K562 (cell line): ENCODE data around the gene BUB3. TPM values are rescaled to one million over a fixed set of nuclear protein-coding genes. Genes with fewer than 3 reads are reported as not detected.

ENCODE experiments used
- ATAC-seq: fragments of 200-7000 bp; cut with Tn5 transposase; 3 replicates; pipeline ENCODE4 v1.9.1; 2020; ENCODE audit warnings: moderate library complexity
- BruUV-seq: library from RNA; stranded (reverse); fragments of 400-500 nt; replicated peaks from 2 replicates; lab custom pipeline; 2021; lab: Mats Ljungman, UMichigan
- CTCF ChIA-PET: fragments of 300-600 bp; formaldehyde crosslinking; extraction: SDS; loops from one replicate; lab custom pipeline; 2021; ENCODE audit warnings: low intra/inter-chr PET ratio; lab: Yijun Ruan, JAX
- POLR2A ChIA-PET: fragments of 300-600, 350-650 bp; sonication (Branson Sonifier 250); formaldehyde crosslinking; extraction: SDS; loops from one replicate; lab custom pipeline; 2021; ENCODE audit warnings: antibody characterized with exemption, inconsistent platforms; lab: Yijun Ruan, JAX
- DNase-seq, 4 experiments: peaks; one replicate each; pipeline versions ENCODE4 v3.0.0 to v3.0.0-alpha.2; 2011 to 2018; ENCODE audit warnings: low spot score in 3 of 4, mixed read lengths in 3 of 4; ENCODE audit errors: extremely low read depth in 1 of 4
- FAIRE-seq: peaks from 2 replicates; lab custom pipeline; 2011; peaks lifted over from hg19 to GRCh38; lab: Jason Lieb, UNC
- H2AFZ ChIP-seq: 2 replicates; pipeline ENCODE4 v1.6.0; 2011; ENCODE audit warnings: low read depth, low read length, control low read depth, inconsistent platforms
- H3K27ac ChIP-seq: fragments of 200-600 bp; 3 replicates; pipeline ENCODE4 v1.8.0; 2011; ENCODE audit warnings: low read depth, mild to moderate bottlenecking, control low read depth, inconsistent platforms, low read length, moderate library complexity, mixed read lengths; ENCODE audit errors: extremely low read depth
- H3K27me3 ChIP-seq, 2 experiments: fragments of 300-600 bp in 1 of 2; 2 replicates in 1 of 2; 3 replicates in 1 of 2; pipeline versions ENCODE4 v1.6.0 to v1.8.0; 2011; ENCODE audit warnings: inconsistent platforms in 2 of 2, low read length in 2 of 2, mild to moderate bottlenecking in 1 of 2, mixed read lengths in 1 of 2, moderate library complexity in 1 of 2; ENCODE audit not compliant: control insufficient read depth in 2 of 2, insufficient read depth in 2 of 2
- H3K36me3 ChIP-seq: fragments of 300-600 bp; 3 replicates; pipeline ENCODE4 v1.8.0; 2011; ENCODE audit warnings: mild to moderate bottlenecking, low read length, inconsistent platforms; ENCODE audit not compliant: control insufficient read depth, insufficient read depth
- H3K4me1 ChIP-seq, 2 experiments: fragments of 200-600 bp in 1 of 2; replicated peaks in 1 of 2; 2 replicates in 1 of 2; 3 replicates in 1 of 2; pipeline versions ENCODE4 v1.5.1 to v1.8.0; 2011; ENCODE audit warnings: inconsistent platforms in 2 of 2, low read length in 2 of 2, mild to moderate bottlenecking in 1 of 2, mixed read lengths in 1 of 2, moderate library complexity in 1 of 2; ENCODE audit not compliant: control insufficient read depth in 2 of 2, insufficient read depth in 2 of 2
- H3K4me2 ChIP-seq: 2 replicates; pipeline ENCODE4 v1.6.1; 2011; ENCODE audit warnings: low read length, control low read depth, inconsistent platforms, mixed read lengths; ENCODE audit not compliant: insufficient read depth
- H3K4me3 ChIP-seq: fragments of 200-600 bp; sonication (generic), shearing (Covaris generic); 2 replicates; pipeline ENCODE4 v1.5.1; 2016; ENCODE audit warnings: control low read depth, inconsistent platforms
- H3K79me2 ChIP-seq: fragments of 200-600 bp; 3 replicates; pipeline ENCODE4 v1.8.0; 2011; ENCODE audit warnings: low read length, inconsistent platforms; ENCODE audit not compliant: control insufficient read depth, insufficient read depth
- H3K9ac ChIP-seq, 2 experiments: 2 replicates each; pipeline versions ENCODE4 v1.6.0 to v1.6.1; 2011; ENCODE audit warnings: low read depth in 2 of 2, low read length in 2 of 2, control low read depth in 1 of 2, inconsistent platforms in 1 of 2, mild to moderate bottlenecking in 1 of 2, mixed read lengths in 1 of 2; ENCODE audit not compliant: insufficient read depth in 1 of 2
- H3K9me1 ChIP-seq: one replicate; pipeline ENCODE4 v1.6.0; 2011; ENCODE audit warnings: inconsistent platforms, mild to moderate bottlenecking, low read length, moderate library complexity; ENCODE audit not compliant: control insufficient read depth, insufficient read depth
- H3K9me3 ChIP-seq: replicated peaks from 2 replicates; pipeline ENCODE4 v1.5.1; 2011; ENCODE audit warnings: low read depth, low read length, inconsistent platforms; ENCODE audit not compliant: control insufficient read depth, insufficient read depth
- H4K20me1 ChIP-seq: replicated peaks from 2 replicates; pipeline ENCODE4 v1.6.1; 2011; ENCODE audit warnings: low read length, inconsistent platforms, mixed read lengths; ENCODE audit not compliant: control insufficient read depth, insufficient read depth
- BHLHE40 ChIP-seq: IDR thresholded peaks from 2 replicates; pipeline ENCODE4 v1.6.1; 2011; ENCODE audit warnings: low read length, improper control_type of control experiment
- CEBPG ChIP-seq, 3 experiments: fragments of 200-800 bp in 1 of 3; sonication (Bioruptor generic) in 1 of 3; sonication (generic) in 1 of 3; formaldehyde crosslinking in 1 of 3; IDR thresholded peaks in 2 of 3; conservative IDR thresholded peaks in 1 of 3; 2 replicates each; pipeline versions ENCODE4 v1.6.1 to v1.8.0; 2016 to 2022; ENCODE audit warnings: missing compliant biosample characterization in 2 of 3, missing genetic modification characterization in 2 of 3, mild to moderate bottlenecking in 1 of 3, missing genetic modification reagents in 1 of 3
- ELF2 ChIP-seq: fragments of 250-450 bp; sonication (Bioruptor Pico); IDR thresholded peaks from 2 replicates; pipeline ENCODE4 v1.5.0; 2021; ENCODE audit warnings: mild to moderate bottlenecking
- MEIS2 ChIP-seq: fragments of 450-650 bp; IDR thresholded peaks from 2 replicates; pipeline ENCODE4 v1.6.1; 2014; ENCODE audit warnings: mild to moderate bottlenecking; ENCODE audit not compliant: partially characterized antibody
- NR2C1 ChIP-seq, 2 experiments: fragments of 450-650 bp; IDR thresholded peaks; 2 replicates each; pipeline ENCODE4 v1.6.1; 2017; ENCODE audit warnings: mild to moderate bottlenecking in 2 of 2, antibody characterized with exemption in 1 of 2, inconsistent platforms in 1 of 2, missing compliant biosample characterization in 1 of 2, missing genetic modification characterization in 1 of 2
- RBM25 ChIP-seq: fragments of 200-400 bp; formaldehyde crosslinking; IDR thresholded peaks from 2 replicates; pipeline ENCODE4 v1.6.1; 2018; ENCODE audit warnings: low read length, low read depth, moderate library complexity; ENCODE audit not compliant: severe bottlenecking
- SPI1 ChIP-seq: IDR thresholded peaks from 2 replicates; pipeline ENCODE4 v1.6.1; 2011; ENCODE audit warnings: low read depth, low read length, control low read depth, borderline replicate concordance
- SRF ChIP-seq, 2 experiments: fragments of 250-450, 450-650 bp in 1 of 2; sonication (Bioruptor Pico) in 1 of 2; sonication (generic) in 1 of 2; formaldehyde crosslinking; IDR thresholded peaks; 2 replicates each; pipeline versions ENCODE4 v1.5.0 to v1.5.1; 2020 to 2022; ENCODE audit warnings: mild to moderate bottlenecking in 1 of 2, missing genetic modification reagents in 1 of 2
- SRSF9 ChIP-seq: fragments of 200-400 bp; formaldehyde crosslinking; IDR thresholded peaks from 2 replicates; pipeline ENCODE4 v1.6.1; 2017; ENCODE audit warnings: low read depth, low read length, borderline replicate concordance
- TBP ChIP-seq: optimal IDR thresholded peaks from 2 replicates; pipeline ENCODE3; 2011; ENCODE audit warnings: low read depth, low read length, improper control_type of control experiment
- THAP12 ChIP-seq: fragments of 250-450 bp; sonication (Bioruptor Pico); IDR thresholded peaks from 2 replicates; pipeline ENCODE4 v1.9.0; 2021; ENCODE audit warnings: mild to moderate bottlenecking, inconsistent platforms
- ZNF780A ChIP-seq: fragments of 250-450 bp; sonication (Bioruptor Pico); IDR thresholded peaks from 2 replicates; pipeline ENCODE4 v1.5.0; 2021; ENCODE audit warnings: mild to moderate bottlenecking
- ZZZ3 ChIP-seq: fragments of 450-650 bp; IDR thresholded peaks from 2 replicates; pipeline ENCODE4 v1.6.1; 2016; ENCODE audit warnings: antibody characterized with exemption, mild to moderate bottlenecking, moderate library complexity
- WGBS: fragments of 100-300 bp; shearing (Covaris generic); methylation state at CpG from one replicate; pipeline ENCODE4 v1.1.6; 2016; ENCODE audit warnings: low coverage, mixed read lengths; ENCODE audit not compliant: insufficient coverage; ENCODE audit errors: missing lambda C conversion rate; 5-methylcytosine and 5-hydroxymethylcytosine counted together
- in situ Hi-C: fragments of 300-500 bp; cut with MboI; formaldehyde crosslinking; loops from 4 replicates; pipeline ENCODE4 v1.15.0; 2018; ENCODE audit warnings: inconsistent platforms, mixed read lengths
- intact Hi-C: fragments of 100-400 bp; cut with micrococcal nuclease; formaldehyde crosslinking; loops from 2 replicates; pipeline ENCODE4 v1.14.2; 2022
- polyA plus RNA-seq, 8 experiments: library from polyadenylated mRNA; depleted of rRNA in 4 of 8; stranded (reverse) in 5 of 8; unstranded in 3 of 8; fragments of >200 nt; fragmentation: Nextera tagmentation in 2 of 8; fragmentation: Illumina TruSeq in 1 of 8; extraction: Ambion mirVana in 2 of 8; extraction: Trizol in 1 of 8; gene quantifications; 2 replicates each; pipeline versions ENCODE4 v1.2.1 to v1.2.3, GENCODE V29; 2011 to 2014; ENCODE audit warnings: inconsistent platforms in 1 of 8, missing spikeins in 1 of 8
- total RNA-seq, 7 experiments: library from RNA; depleted of rRNA in 6 of 7; stranded (reverse); fragments of >200 nt in 6 of 7; fragmentation: Illumina TruSeq in 2 of 7; extraction: Trizol in 2 of 7; gene quantifications; 2 replicates each; pipeline versions ENCODE4 v1.2.1 to v1.2.3, GENCODE V29; 2011 to 2021; ENCODE audit warnings: low replicate concordance in 1 of 7

The BUB3 gene
- total and polyA plus RNA-seq, 9 of the 15 experiments (the other 6 are each of a cell fraction or from before 2014, with no cell fraction given): 167 to 761 (median 225) TPM

DNA sequence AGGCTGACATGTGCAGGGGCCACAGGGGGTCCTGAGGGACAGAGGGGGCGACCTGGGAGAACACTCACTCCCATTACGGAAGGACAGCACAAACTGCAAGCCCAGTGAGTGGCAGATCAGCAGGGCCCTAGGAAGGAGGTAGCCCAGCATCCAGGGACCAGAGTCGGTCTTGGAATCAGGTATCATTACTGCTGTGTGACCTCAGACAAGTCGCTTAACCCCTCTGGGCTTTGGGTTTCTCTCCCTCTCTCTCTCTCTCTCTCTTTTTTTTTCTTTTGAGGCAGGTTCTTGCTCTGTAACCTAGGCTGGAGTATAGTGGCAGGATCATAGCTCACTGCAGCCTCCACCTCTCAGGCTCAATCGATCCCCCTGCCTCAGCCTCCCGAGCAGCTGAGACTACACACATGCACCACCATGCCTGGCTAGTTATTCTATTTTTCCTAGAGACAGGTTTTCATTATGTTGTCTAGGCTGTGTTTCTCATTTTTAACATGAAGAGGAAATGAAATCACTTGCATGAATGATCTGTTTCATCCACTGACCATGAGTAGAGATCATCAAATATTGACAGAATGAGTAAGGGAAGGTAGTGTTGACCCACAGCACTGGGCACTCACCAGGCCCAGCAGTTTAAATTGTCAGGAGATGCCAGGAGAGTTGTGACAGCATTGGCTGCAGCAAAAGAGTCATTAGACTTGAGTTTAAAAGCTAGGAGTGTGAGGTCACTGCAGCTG lies 49.4 kb downstream of the BUB3 start:
- intact Hi-C loops (no loop called here), in situ Hi-C loops (no loop called here)
- Histone ChIP-seq H3K27ac (no peak overlapping the region), H3K4me2 (no peak overlapping the region), H3K27me3 (peaks cover 0 to 12% of the 10 kb centered on the region in 2 experiments; a peak in 2 of 5 replicates), H4K20me1 (no peaks in the 10 kb centered on the region), H2AFZ (no peak overlapping the region), H3K4me1 (no peaks in the 10 kb centered on the region), H3K9me3 (no peaks in the 10 kb centered on the region), H3K79me2 (no peaks in the 10 kb centered on the region), H3K9ac (no peak overlapping the region), H3K9me1 (no peaks in the 10 kb centered on the region), H3K36me3 (no peaks in the 10 kb centered on the region), H3K4me3 (no peak overlapping the region)
- no peak for ATAC-seq
- FAIRE-seq: no peak
- ChIA-PET CTCF (no interaction called here), POLR2A (no interaction called here)
- TF ChIP-seq SPI1 (no peak), ZNF780A (CRISPR knock-in tag) (no peak), TBP (no peak), RBM25 (peak; percentile 22)
- no TSS peak for BruUV-seq
- DNase-seq: no peak
- 0% methylated on average over 4 of the region's 6 CpGs for WGBS

DNA sequence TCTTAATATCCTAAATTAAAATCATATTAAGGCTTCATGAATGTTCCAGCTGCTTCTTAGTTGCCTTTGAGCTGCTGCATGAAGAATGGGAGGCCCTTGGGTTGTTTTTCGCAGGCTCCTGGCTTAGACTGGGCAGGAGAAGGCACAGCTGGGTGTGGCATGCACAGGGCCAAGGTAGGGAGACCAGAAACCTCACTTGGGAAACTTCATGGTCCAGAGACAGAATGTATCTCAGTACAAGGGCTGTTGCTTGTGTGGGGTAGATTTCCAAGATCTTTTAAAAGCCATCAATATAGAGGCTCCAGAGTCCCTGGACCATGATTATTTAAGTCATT lies 49.9 kb downstream of the BUB3 start:
- Histone ChIP-seq H3K9ac (no peak overlapping the region), H3K36me3 (no peaks in the 10 kb centered on the region), H3K4me1 (no peaks in the 10 kb centered on the region), H2AFZ (no peak overlapping the region), H3K79me2 (no peaks in the 10 kb centered on the region), H3K9me3 (no peaks in the 10 kb centered on the region), H3K4me3 (no peak overlapping the region), H4K20me1 (no peaks in the 10 kb centered on the region), H3K27me3 (peaks cover 0 to 12% of the 10 kb centered on the region in 2 experiments; a peak in 2 of 5 replicates), H3K27ac (no peak overlapping the region), H3K9me1 (no peaks in the 10 kb centered on the region), H3K4me2 (no peak overlapping the region)
- whole genome bisulfite sequencing: 0% methylated on average over 1 of the region's 1 CpG
- BruUV-seq: no TSS peak
- no peak for ATAC-seq
- FAIRE-seq: no peak
- ChIA-PET POLR2A (no interaction called here), CTCF (no interaction called here)
- no peak for DNase-seq
- intact Hi-C loops: no loop called here
- in situ Hi-C loops: no loop called here
- TF ChIP-seq BHLHE40 (no peak), SRSF9 (no peak), CEBPG (CRISPR knock-in tag; IDR thresholded peaks at IDR 0.05) (no peak), CEBPG (tag; conservative IDR thresholded peaks at IDR 0.05 in 1 of 2, IDR thresholded peaks at IDR 0.05 in 1 of 2) (no peak), NR2C1 (IDR thresholded peaks at IDR 0.05) (no peak), NR2C1 (tag; IDR thresholded peaks at IDR 0.05) (no peak), THAP12 (CRISPR knock-in tag) (no peak), MEIS2 (no peak), ZZZ3 (no peak), SRF (CRISPR knock-in tag; IDR thresholded peaks at IDR 0.05) (no peak), ELF2 (no peak)
